Stimulated activated CD4-positive, alpha-beta T cell treated with anti-CD3 and anti-CD28 coated beads, Interleukin-4, amount 100 ng/mL, for 1 hour (primary cell): ENCODE data around the gene COL4A5.
"Not testable (repeated sequence)": the region's sequence is repeated elsewhere in the genome, so short reads cannot be mapped to it uniquely, and the experiment has no call there.

Experiments
- DNase-seq: peaks from one replicate; pipeline ENCODE4 v3.0.0-alpha.2; 2020

COL4A5 gene

DNA sequence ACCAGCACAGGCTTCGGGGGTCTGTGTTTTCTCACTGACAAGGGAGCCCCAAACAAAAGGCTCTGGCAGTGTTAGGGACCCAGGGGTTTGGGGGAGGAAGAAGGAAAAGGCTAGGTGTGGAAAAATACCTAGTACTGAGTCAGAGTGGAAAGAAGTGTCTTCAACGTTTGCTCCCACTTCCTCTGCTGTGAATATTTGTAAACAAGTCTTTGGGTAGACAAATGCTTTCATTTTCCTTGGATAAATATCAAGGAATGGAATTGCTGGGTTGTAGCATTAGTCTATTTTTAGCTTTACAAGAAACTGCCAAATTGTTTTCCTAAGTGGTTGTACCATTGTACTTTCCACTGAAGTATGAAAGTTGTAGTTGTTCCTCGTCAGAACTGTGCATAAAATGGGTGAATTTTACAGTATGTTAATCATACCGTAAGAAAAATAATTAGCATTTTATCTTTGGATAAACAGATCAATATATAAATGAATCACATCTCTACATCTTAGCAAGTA lies 17.4 kb downstream of the COL4A5 start:
- no peak for DNase-seq

DNA sequence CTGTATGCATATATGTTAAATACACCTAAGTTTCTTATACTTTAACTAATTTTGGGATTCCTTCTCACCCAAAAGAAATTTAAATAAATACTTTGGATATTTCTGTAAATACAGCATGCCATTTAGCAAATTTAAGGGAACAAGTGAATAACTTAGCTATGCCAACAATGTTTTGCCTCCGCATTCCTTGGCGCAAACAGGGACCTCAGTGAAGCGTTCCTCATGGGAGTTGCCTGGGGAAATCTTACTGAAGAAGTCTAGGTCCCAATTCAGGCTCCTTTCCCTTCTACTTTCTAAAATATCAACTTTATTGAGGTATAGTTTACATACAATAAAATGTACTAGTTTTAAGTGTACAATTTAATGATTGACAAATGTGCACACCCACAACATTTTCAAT lies 25.0 kb downstream of the COL4A5 start:
- no peak for DNase-seq

DNA sequence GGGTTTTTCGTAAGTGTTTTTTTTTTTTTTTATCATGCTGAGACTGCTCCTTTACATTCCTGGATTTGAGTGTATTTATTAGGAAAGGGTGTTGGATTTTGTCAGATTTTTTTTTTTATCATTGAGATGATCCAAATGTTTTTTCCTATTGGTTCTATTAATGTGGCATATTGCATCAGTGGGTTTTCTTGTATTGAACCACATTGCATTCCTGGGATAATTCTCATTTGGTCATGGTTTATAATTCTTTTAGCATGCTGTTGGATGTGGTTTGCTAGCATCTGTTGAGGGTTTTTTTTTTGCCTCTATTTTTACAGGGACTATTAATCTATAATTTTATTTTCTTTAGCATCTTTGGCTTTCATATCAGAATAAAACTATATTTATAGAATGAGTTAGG lies 28.8 kb downstream of the COL4A5 start:
- no peak for DNase-seq

DNA sequence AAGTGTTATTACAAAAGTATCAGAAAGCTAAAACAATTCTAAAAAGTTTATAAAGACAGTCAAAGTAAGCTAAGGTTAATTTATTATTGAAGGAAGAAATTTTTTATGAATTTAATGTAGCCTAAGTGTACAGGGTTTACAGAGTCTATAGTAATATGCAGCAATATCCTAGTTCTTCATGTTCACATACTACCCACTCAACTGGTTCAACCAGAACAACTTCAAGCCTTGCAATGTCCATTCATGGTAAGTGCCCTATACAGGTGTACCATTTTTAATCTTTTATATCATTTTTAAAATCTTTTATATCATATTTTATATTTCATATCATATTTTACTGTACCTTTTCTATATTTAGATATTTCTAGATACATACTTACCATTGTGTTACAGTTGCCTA lies 34.3 kb downstream of the COL4A5 start:
- no peak for DNase-seq

GRCh38 chrX:108481528-108481927 lies 41.9 kb downstream of the COL4A5 start:
- DNase-seq, result not testable (repeated sequence)

GRCh38 chrX:108484251-108484650 lies 44.6 kb downstream of the COL4A5 start:
- no peak for DNase-seq

GRCh38 chrX:108485960-108486359 lies 46.3 kb downstream of the COL4A5 start:
- no peak for DNase-seq

- DNase-seq, result no peak
These were observed 54.9 kb downstream of the COL4A5 start for GRCh38 chrX:108494406-108495090.

DNA sequence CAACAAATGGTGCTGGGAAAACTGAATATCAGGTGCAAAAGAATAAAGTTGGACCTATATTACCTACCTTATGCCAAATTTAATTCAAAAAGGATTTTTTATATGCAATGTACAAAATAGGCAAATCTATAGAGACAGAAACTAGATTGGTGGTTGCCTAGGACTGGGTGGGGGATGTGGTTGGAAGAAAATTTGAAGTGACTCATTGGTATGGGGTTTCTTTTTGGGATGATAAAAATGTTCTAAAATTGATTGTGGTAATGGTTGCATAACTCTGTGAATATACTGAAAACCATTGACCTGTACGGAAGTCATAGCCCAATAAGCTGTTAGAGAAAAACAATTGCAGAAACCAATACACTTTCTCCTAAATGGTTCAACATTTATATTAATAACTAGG lies 72.1 kb downstream of the COL4A5 start:
- no peak for DNase-seq

DNA sequence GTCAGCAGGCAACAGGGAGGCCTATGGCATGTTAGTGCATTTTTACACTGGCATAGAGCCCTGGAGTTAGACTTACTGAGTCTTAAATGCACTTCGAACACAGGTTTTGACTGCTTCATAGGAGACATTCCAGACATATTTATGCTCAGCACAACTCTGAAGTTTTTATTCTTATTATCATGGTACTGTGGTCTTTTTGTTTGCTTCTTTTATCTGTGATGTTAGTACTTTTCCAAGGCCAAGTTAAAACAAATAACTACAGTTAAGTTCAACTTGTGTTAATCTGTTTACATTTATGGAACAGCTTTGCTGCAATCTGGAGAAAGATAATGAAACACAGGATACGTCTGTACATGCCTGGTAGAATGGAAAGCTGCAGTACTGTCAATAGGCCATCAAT lies 76.5 kb downstream of the COL4A5 start:
- DNase-seq, result no peak

GRCh38 chrX:108527724-108528123 lies 88.1 kb downstream of the COL4A5 start:
- no peak for DNase-seq

DNA sequence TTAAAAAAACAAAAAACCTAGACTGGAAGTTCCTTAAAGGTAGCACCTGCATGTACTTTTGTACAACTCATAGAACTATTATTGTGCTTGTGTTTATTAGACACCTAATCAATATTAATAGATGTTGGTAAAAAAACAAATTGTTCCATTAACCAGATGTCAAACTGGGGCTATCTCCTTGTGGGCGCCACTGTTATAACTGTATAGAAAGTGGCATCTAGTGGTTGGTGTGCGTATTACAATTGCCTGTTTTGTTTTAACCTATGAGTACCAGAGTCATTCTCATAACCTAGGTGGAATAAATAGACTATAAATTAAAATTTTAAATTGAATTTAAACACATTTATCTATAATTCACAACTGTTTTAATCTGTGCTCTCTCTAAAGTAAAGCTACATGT lies 97.4 kb downstream of the COL4A5 start:
- DNase-seq, result no peak

DNA sequence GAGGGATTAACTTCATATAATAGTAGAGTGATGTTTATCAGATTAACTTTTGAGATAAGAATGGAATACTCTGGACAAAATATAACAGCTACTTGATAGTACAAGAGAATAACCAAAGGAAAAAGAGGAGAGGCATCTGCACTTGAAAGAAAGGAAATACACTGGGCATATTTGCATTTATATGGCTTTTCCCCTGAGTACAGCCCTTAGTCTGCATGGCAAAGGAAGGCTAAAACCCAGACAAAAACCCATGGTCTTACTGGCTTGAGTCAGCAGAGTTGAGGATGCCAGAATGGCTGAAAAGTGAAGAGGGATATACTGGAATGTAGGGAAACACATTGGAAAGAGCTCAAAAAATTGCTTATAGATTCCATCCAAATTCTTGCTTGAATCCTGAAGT lies 101.6 kb downstream of the COL4A5 start:
- DNase-seq, result no peak

- DNase-seq, result no peak
These were observed 117.9 kb downstream of the COL4A5 start for GRCh38 chrX:108557580-108557979.

- no peak for DNase-seq
These were observed 118.6 kb downstream of the COL4A5 start for GRCh38 chrX:108558217-108558616.

GRCh38 chrX:108573136-108573535 lies 133.5 kb downstream of the COL4A5 start:
- DNase-seq, result no peak

DNA sequence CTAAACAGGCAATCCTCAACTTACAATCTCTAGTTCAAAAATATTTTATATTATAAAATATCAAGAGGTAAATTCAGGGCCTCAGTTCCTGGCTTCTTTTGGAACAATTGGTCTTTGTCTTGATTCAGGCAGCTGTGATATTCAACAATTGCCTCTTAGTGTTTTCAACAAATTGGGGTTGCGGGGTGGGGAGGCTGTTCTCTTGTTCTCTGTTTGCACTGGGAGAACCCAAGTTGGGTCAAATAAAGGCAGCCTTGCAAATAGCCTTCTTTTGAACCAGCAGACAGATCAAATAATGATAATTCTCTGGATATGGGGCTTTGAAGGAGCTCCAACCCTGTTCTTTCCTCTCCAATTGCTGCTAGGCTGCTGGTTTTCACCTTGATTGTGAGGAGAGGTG lies 142.5 kb downstream of the COL4A5 start:
- DNase-seq, result no peak

DNA sequence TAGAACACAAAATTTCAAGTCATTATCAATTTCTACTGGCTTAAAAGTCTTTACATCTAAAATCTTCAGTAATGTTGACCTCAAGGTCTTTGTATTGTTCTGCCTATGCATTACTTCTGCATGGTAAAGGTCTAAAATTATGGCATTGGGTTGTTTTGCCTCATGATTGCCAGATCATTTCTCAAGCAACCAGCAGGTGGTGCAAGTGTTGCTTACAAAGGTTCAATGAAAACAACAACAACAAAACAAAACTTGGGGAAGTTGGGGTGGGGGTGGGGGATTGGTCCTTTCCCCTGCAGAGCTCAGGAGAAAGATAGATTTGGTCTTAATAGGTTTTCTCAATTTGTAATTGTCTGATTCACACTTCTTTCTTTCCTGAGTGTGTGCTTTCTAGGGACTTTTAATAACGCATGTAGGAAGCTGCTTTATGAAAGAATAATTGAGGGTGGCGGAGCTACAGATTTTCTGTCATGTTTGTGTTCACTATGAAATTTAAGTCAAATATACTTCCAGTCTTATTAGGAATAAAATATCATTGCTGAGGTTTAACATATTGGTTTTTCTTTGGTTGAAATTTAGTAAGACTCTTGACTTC lies 145.1 kb downstream of the COL4A5 start:
- DNase-seq, result no peak

- no peak for DNase-seq
These were observed 150.9 kb downstream of the COL4A5 start for GRCh38 chrX:108590496-108590895.

GRCh38 chrX:108601276-108601675 lies 161.6 kb downstream of the COL4A5 start:
- DNase-seq, result no peak

DNA sequence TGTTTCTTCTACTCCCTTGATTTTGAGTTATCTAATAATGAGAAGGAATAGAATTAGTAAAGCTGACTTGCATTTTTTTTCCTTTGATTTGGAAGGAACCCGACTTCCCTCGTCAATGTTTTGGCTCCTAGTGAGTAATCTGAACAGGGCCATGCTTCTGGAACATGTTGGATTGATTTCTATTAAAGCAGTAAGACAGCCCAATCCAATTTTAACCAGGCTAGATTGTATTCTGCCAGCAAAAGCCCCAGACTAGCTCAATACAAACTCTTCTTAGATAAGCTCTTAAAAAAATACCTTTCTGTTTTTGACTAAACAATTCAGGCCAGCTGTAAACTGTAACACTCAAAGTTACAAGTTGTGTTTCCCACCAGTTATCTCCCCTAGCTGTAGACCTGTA lies 170.5 kb downstream of the COL4A5 start:
- no peak for DNase-seq

- DNase-seq, result no peak
These were observed 175.0 kb downstream of the COL4A5 start for GRCh38 chrX:108614616-108615015.

GRCh38 chrX:108640817-108641216 lies 201.2 kb downstream of the COL4A5 start:
- no peak for DNase-seq

GRCh38 chrX:108641589-108642272 lies 202.1 kb downstream of the COL4A5 start:
- DNase-seq, result no peak
